Right lobe of liver (tissue), 6 donors: ENCODE results near the gene MYLK4. TPM values are rescaled to one million over a fixed set of nuclear protein-coding genes. Genes with fewer than 3 reads are reported as not detected.

Experiments
- ATAC-seq, 4 donors: fragments of 200-7000 bp; cut with Tn5 transposase; one replicate each; pipeline ENCODE4 v1.9.1; 2020; ENCODE audit warnings: mild to moderate bottlenecking in 4 of 4, moderate library complexity in 4 of 4
- DNase-seq, 3 donors: peaks; one replicate each; pipeline ENCODE4 v3.0.0-alpha.2; 2020
- H3K27ac ChIP-seq, 3 donors: fragments of 200-600 bp; one replicate each; pipeline ENCODE4 v1.8.0; 2022
- H3K27me3 ChIP-seq, 2 donors: fragments of 200-600 bp; one replicate each; pipeline ENCODE4 v1.8.0; 2022
- H3K36me3 ChIP-seq, 4 donors: fragments of 200-600 bp; sonication (generic) in 1 of 4; one replicate each; pipeline versions ENCODE4 v1.5.1 to v1.8.0; 2017 to 2022; ENCODE audit warnings: control low read depth in 1 of 4
- H3K4me1 ChIP-seq, 4 donors: fragments of 200-600 bp; sonication (generic) in 1 of 4; one replicate each; pipeline versions ENCODE4 v1.5.1 to v1.8.0; 2017 to 2022; ENCODE audit warnings: control low read depth in 1 of 4
- H3K4me3 ChIP-seq, 3 donors: fragments of 200-600 bp; one replicate each; pipeline ENCODE4 v1.8.0; 2022
- H3K9me3 ChIP-seq, 4 donors: fragments of 200-600 bp; sonication (generic) in 1 of 4; one replicate each; pipeline versions ENCODE4 v1.5.1 to v1.8.0; 2017 to 2022; ENCODE audit warnings: control low read depth in 1 of 4
- CTCF ChIP-seq, 4 donors: fragments of 200-600 bp in 3 of 4; fragments of 450-650 bp in 1 of 4; IDR thresholded peaks; one replicate each; pipeline versions ENCODE4 v1.5.1 to v1.8.0; 2016 to 2022; ENCODE audit warnings: antibody characterized with exemption in 4 of 4, mild to moderate bottlenecking in 2 of 4
- POLR2A ChIP-seq: fragments of 450-650 bp; IDR thresholded peaks from one replicate; pipeline ENCODE4 v1.6.1; 2017; ENCODE audit warnings: antibody characterized with exemption, mild to moderate bottlenecking
- WGBS: methylation state at CpG from one replicate; pipeline ENCODE4 v1.1.6; 2018; ENCODE audit warnings: low coverage, low lambda C conversion rate; ENCODE audit not compliant: insufficient coverage; ENCODE audit errors: missing lambda C conversion rate; 5-methylcytosine and 5-hydroxymethylcytosine counted together
- intact Hi-C, 2 donors: fragments of 100-400 bp; cut with DNase I; formaldehyde crosslinking; loops; one replicate each; pipeline versions ENCODE4 v1.11.2 to v1.14.1; 2022
- total RNA-seq, 6 experiments: library from RNA; depleted of rRNA in 2 of 6; stranded (reverse); fragments of >200 nt in 2 of 6; fragmentation: NEBNext Ultra II Directional in 3 of 6; extraction: Animal tissue kit (Norgen Biotek cat#: 25700) in 3 of 6; gene quantifications; one replicate each; pipeline versions ENCODE4 v1.1.0 to v1.2.4, GENCODE V29; 2016 to 2023
- donor health status: DM: no; HTN: yes; CAD: no.
- donor health status: DM: no; HTN: no; CAD: no.
- donor health status: DM: no; HTN: no; CAD: no.
- donor health status: DM: no; HTN: yes; CAD: no.
- donor health status: DM: no; HTN: yes; CAD: no.

The MYLK4 gene
- total RNA-seq, 6 experiments from 2014 or later, result 0.22 to 0.46 (median 0.27) TPM; not detected in 1

DNA sequence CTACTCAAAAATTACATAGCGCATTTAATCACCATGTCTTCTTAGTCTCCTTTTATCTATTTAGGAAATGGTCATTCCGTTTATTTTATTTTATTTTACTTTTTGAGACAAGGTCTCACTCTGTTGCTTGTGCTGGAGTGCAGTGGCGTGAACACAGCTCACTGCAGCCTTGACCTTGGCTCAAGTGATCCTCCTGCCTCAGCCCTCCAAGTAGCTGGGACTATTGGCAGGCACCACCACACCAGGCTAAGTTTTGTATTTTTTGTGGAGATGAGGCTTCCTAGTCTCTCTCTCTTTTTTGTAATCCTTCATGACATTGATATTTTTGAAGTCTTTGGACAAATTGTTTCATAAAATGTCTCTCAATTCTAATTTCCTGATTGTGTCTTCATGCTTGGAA, 4.7 kb upstream of the MYLK4 start:
- no peak overlapping the region for H3K27ac ChIP-seq
- ATAC-seq (no peak), DNase-seq (no peak)
- intact Hi-C loops, result no loop called here
- H3K4me1 ChIP-seq, result no peaks in the 10 kb centered on the region
- H3K36me3 ChIP-seq, result no peaks in the 10 kb centered on the region
- WGBS, result 81% methylated on average over 3 of the region's 3 CpGs
- no peak for TF ChIP-seq POLR2A
- TF ChIP-seq CTCF (IDR thresholded peaks at IDR 0.05), result no peak
- H3K9me3 ChIP-seq, result no peaks in the 10 kb centered on the region
- H3K27me3 ChIP-seq, result no peaks in the 10 kb centered on the region
- H3K4me3 ChIP-seq, result no peak overlapping the region

- Histone ChIP-seq H3K36me3 (no peaks in the 10 kb centered on the region), H3K9me3 (no peaks in the 10 kb centered on the region), H3K27ac (no peak overlapping the region), H3K4me1 (no peaks in the 10 kb centered on the region), H3K27me3 (no peaks in the 10 kb centered on the region), H3K4me3 (no peak overlapping the region)
- intact Hi-C loops, result no loop called here
- ATAC-seq (no peak), DNase-seq (no peak)
- 72% methylated on average over 1 of the region's 1 CpG for WGBS
- TF ChIP-seq CTCF (IDR thresholded peaks at IDR 0.05) (no peak), POLR2A (no peak)
These were observed 4.2 kb upstream of the MYLK4 start for GRCh38 chr6:2754911-2755310.

GRCh38 chr6:2754393-2754792, 3.7 kb upstream of the MYLK4 start:
- Histone ChIP-seq H3K9me3 (no peaks in the 10 kb centered on the region), H3K27ac (no peak overlapping the region), H3K36me3 (no peaks in the 10 kb centered on the region), H3K4me1 (no peaks in the 10 kb centered on the region), H3K27me3 (no peaks in the 10 kb centered on the region), H3K4me3 (no peak overlapping the region)
- intact Hi-C loops, result no loop called here
- TF ChIP-seq CTCF (IDR thresholded peaks at IDR 0.05), result no peak
- no peak for TF ChIP-seq POLR2A
- 52% methylated on average over 3 of the region's 3 CpGs for WGBS
- DNase-seq (no peak), ATAC-seq (no peak)

- DNase-seq (no peak), ATAC-seq (no peak)
- Histone ChIP-seq H3K27ac (no peak overlapping the region), H3K36me3 (no peaks in the 10 kb centered on the region), H3K9me3 (no peaks in the 10 kb centered on the region), H3K4me1 (no peaks in the 10 kb centered on the region), H3K27me3 (no peaks in the 10 kb centered on the region), H3K4me3 (no peak overlapping the region)
- intact Hi-C loops, result no loop called here
- TF ChIP-seq CTCF (IDR thresholded peaks at IDR 0.05) (no peak), POLR2A (no peak)
These were observed 3.0 kb upstream of the MYLK4 start for GRCh38 chr6:2753743-2754142.

DNA sequence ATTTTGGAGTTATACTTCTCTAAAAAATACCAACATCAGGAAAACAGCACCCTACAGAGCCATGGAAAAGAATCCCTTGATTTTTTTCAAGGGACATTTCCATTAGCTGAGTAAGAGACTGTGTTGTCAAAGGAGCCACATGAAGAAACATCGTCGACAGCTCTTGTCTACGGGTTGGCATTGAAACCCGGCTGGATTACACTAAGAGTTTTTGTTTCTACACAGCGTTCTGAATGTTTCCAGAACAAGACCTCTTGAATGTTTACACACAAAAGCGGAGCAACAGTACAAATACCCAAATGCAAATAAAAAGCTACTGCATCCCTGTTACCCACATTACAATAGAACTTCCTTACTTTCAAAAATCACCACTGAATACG, 2.4 kb upstream of the MYLK4 start:
- intact Hi-C loops, result no loop called here
- Histone ChIP-seq H3K27me3 (no peaks in the 10 kb centered on the region), H3K4me3 (no peak overlapping the region), H3K27ac (no peak overlapping the region), H3K4me1 (no peaks in the 10 kb centered on the region), H3K9me3 (no peaks in the 10 kb centered on the region), H3K36me3 (no peaks in the 10 kb centered on the region)
- TF ChIP-seq POLR2A (no peak), CTCF (IDR thresholded peaks at IDR 0.05) (no peak)
- DNase-seq, result no peak
- WGBS, result 73% methylated on average over 7 of the region's 7 CpGs
- no peak for ATAC-seq
